MM.1S (cell line): Measurements from ENCODE around the gene MINDY4.

Experiments used
- EZH2phosphoT487 ChIP-seq: fragments of 300-600 bp; sonication (generic); IDR thresholded peaks from 2 replicates; pipeline ENCODE4 v1.6.1; 2018; ENCODE audit warnings: antibody characterized with exemption, low read length
- TF ChIP-seq, protein P1 (sequence below): fragments of 300-600 bp; sonication (generic); IDR thresholded peaks from 2 replicates; pipeline ENCODE4 v1.5.1; 2016; ENCODE audit warnings: antibody characterized with exemption, low read length, mixed read lengths

DNA sequence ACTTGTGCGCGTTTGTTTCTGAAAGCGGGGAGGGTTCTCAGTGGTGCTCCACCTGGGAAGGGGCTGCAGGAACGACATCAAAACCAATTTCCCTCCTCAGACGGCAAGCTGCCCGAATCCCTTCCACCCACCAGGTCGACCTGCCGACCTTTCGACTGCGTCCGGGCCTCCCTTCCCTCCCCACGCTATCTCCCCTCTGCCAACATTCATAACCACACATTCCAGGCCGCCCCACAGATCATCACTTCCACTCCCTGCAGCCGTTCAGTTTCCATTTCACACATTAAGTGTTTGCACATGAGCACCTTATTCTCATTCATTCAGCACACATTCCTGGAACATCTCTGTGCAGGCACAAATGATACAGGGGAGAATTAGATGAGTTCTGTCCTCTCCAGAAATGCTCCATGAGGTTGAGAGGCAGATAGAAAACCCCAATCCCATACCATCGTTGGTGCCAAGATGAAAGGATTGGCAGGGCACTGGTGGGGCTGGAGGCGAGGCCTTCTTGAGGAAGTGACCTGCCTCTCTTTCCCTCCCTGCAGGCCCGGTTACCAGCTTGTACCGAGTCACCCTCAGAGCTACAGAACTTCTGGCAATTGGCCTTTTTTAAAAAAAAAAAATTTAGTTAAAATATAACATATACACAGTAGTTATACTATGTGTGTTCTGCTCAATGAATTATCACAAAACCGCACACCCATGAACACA lies 70.0 kb downstream of the MINDY4 start:
- TF ChIP-seq, protein P1, sequence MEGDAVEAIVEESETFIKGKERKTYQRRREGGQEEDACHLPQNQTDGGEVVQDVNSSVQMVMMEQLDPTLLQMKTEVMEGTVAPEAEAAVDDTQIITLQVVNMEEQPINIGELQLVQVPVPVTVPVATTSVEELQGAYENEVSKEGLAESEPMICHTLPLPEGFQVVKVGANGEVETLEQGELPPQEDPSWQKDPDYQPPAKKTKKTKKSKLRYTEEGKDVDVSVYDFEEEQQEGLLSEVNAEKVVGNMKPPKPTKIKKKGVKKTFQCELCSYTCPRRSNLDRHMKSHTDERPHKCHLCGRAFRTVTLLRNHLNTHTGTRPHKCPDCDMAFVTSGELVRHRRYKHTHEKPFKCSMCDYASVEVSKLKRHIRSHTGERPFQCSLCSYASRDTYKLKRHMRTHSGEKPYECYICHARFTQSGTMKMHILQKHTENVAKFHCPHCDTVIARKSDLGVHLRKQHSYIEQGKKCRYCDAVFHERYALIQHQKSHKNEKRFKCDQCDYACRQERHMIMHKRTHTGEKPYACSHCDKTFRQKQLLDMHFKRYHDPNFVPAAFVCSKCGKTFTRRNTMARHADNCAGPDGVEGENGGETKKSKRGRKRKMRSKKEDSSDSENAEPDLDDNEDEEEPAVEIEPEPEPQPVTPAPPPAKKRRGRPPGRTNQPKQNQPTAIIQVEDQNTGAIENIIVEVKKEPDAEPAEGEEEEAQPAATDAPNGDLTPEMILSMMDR, result no peak
- no peak for TF ChIP-seq EZH2phosphoT487
